Neural progenitor cell (in vitro differentiated cells): ENCODE results near the gene SPAG7.

Source experiments
- EZH2 ChIP-seq: fragments of 200-600 bp; sonication (generic); IDR thresholded peaks from 2 replicates; pipeline ENCODE4 v1.6.1; 2017; ENCODE audit warnings: antibody characterized with exemption, mild to moderate bottlenecking, moderate library complexity
- EZH2phosphoT487 ChIP-seq: fragments of 200-600 bp; sonication (generic); IDR thresholded peaks from 2 replicates; pipeline ENCODE4 v1.6.1; 2017; ENCODE audit warnings: antibody characterized with exemption
- TF ChIP-seq, protein P1 (sequence below): fragments of 200-600 bp; sonication (generic); IDR thresholded peaks from 2 replicates; pipeline ENCODE4 v1.5.1; 2017; ENCODE audit warnings: antibody characterized with exemption, mild to moderate bottlenecking

DNA sequence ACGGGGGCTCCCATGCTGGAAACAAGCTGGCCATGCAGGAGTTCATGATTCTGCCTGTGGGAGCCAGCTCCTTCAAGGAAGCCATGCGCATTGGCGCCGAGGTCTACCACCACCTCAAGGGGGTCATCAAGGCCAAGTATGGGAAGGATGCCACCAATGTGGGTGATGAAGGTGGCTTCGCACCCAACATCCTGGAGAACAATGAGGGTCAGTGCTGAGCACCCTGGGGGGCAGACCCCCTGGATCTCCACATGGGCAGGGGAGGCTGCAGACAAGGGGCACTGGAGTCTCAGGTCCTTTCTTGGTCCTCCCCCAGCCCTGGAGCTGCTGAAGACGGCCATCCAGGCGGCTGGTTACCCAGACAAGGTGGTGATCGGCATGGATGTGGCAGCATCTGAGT lies 12.5 kb downstream of the SPAG7 start:
- TF ChIP-seq, protein P1, sequence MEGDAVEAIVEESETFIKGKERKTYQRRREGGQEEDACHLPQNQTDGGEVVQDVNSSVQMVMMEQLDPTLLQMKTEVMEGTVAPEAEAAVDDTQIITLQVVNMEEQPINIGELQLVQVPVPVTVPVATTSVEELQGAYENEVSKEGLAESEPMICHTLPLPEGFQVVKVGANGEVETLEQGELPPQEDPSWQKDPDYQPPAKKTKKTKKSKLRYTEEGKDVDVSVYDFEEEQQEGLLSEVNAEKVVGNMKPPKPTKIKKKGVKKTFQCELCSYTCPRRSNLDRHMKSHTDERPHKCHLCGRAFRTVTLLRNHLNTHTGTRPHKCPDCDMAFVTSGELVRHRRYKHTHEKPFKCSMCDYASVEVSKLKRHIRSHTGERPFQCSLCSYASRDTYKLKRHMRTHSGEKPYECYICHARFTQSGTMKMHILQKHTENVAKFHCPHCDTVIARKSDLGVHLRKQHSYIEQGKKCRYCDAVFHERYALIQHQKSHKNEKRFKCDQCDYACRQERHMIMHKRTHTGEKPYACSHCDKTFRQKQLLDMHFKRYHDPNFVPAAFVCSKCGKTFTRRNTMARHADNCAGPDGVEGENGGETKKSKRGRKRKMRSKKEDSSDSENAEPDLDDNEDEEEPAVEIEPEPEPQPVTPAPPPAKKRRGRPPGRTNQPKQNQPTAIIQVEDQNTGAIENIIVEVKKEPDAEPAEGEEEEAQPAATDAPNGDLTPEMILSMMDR, result no peak
- TF ChIP-seq EZH2phosphoT487 (no peak), EZH2 (no peak)
